Body of pancreas (tissue), 4 donors: ENCODE data around the gene RELCH.

ENCODE experiments used
- POLR2A ChIP-seq, 3 donors: fragments of 450-650 bp; IDR thresholded peaks; one replicate each; pipeline ENCODE4 v1.6.1; 2016; ENCODE audit warnings: antibody characterized with exemption in 3 of 3, mild to moderate bottlenecking in 2 of 3
- TF ChIP-seq, protein P1 (sequence below), 7 experiments: fragments of 450-650 bp in 4 of 7; fragments of 200-600 bp in 3 of 7; sonication (generic) in 3 of 7; IDR thresholded peaks; one replicate each; pipeline ENCODE4 v1.5.1; 2016 to 2019; ENCODE audit warnings: antibody characterized with exemption in 7 of 7

DNA sequence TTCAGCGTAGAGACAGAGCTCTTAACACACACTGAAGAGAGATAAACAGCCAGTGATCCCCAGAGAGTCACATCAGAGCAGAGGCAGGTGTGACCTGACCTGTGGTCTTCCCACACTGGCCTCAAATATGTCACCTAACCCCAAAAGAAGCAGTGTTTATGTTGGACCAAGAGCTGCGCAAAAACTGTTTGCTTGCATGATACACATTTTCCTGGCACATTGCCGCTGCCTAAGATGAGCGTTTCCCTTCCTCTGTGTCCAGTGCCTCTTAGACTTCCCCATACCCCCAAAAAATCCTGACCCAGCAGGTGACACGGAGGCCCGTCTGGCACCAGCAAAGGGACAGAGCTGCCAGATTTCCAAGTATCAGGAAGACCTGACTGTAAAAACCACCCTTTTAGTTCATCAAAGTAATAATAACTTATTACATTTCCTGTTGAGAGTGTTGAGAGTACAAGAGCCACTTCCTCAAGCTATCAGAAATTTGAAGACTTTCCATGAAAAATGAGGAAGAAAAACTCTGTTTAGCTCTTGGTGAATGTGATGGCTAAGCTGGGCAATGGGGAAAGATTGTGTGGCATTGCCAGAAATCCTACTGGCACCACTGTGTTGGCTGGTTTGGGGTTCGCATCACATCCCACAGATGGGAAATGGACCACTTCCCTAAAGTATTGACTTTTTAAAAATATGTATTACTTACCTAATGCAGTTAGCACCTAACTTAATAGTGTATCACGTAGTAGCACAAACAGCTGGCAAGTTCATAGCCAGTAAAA lies 144.7 kb downstream of the RELCH start:
- TF ChIP-seq, protein P1, sequence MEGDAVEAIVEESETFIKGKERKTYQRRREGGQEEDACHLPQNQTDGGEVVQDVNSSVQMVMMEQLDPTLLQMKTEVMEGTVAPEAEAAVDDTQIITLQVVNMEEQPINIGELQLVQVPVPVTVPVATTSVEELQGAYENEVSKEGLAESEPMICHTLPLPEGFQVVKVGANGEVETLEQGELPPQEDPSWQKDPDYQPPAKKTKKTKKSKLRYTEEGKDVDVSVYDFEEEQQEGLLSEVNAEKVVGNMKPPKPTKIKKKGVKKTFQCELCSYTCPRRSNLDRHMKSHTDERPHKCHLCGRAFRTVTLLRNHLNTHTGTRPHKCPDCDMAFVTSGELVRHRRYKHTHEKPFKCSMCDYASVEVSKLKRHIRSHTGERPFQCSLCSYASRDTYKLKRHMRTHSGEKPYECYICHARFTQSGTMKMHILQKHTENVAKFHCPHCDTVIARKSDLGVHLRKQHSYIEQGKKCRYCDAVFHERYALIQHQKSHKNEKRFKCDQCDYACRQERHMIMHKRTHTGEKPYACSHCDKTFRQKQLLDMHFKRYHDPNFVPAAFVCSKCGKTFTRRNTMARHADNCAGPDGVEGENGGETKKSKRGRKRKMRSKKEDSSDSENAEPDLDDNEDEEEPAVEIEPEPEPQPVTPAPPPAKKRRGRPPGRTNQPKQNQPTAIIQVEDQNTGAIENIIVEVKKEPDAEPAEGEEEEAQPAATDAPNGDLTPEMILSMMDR (IDR thresholded peaks at IDR 0.05) = no peak
- TF ChIP-seq POLR2A (IDR thresholded peaks at IDR 0.05) = no peak
